ENCODE results near the gene TMEM151A. TPM values are rescaled to one million over a fixed set of nuclear protein-coding genes. Genes with fewer than 3 reads are reported as not detected.
"Not testable (repeated sequence)": the region's sequence is repeated elsewhere in the genome, so short reads cannot be mapped to it uniquely, and the experiment has no call there.

TMEM151A gene
- polyA plus RNA-seq (2013, experiment 1 of 4), result not detected
- 0.07 TPM for polyA plus RNA-seq (2013, experiment 2 of 4)
- 0.21 TPM for polyA plus RNA-seq (2013, experiment 3 of 4)
- polyA plus RNA-seq (2013, experiment 4 of 4), result 0.12 TPM

DNA sequence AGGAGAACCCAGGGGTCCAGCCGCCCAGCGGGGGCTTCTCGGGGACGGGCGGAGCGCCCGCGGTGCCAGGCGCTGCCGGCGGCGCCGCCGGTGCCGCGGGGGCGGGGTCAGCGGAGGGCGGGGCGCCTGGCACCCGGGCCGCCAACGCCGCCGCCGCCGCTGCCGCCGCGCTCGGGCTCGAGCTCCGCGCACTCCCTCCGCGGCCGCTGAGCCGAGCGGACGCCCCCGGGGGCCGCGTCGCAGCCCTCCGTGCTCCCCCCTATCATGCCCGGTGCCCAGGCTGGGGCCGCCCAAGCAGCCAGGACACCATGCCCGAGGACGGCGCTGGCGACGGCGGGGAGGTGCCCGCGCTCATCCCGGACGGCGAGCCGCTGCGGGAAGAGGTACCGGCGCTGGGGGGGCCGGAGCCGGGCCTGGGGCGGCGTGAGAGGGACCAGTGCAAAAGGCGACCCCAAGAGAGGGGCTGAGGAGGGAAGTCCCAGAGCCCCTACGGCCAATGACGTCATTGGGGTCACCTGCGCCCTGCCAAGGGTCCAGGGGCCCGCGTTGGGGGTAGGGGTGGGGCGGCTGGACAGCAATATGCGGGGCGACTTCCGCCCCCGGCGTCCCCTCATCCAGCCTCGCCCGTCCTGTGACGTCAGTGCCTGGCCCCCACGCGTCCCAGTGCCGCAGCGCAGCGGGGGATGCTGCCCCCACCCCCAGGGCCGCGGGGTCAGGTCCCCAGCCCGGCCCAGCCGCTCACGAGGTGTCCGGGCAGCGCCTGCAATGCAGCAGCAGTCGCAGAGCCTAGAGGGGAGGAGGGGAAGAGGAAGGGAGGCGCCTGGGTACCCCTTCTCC, at the start of gene TMEM151A:
TSS of gene TMEM151A (plus strand) at position 189 of the 837 bp plus-strand sequence. CDS start at position 309, 120 bp downstream.
- H3K9me3 ChIP-seq (ENCODE audit: control insufficient read depth, low read length), result no peaks in the 10 kb centered on the region
- H3K27ac ChIP-seq (ENCODE audit: insufficient read depth, low read depth, low read length, poor library complexity, severe bottlenecking), result no peak within 1 kb of the TSS
- peaks cover 12% of the 10 kb centered on the region for H3K4me1 ChIP-seq (ENCODE audit: control insufficient read depth, insufficient read depth, low read length)
- no peaks in the 10 kb centered on the region for H3K36me3 ChIP-seq (ENCODE audit: control insufficient read depth, insufficient read depth, low read length)
- 2 to 3% methylated on average over 95 of the region's 95 CpGs for WGBS, 2 experiments
- peaks cover 48% of the 10 kb centered on the region for H3K27me3 ChIP-seq (ENCODE audit: control insufficient read depth, insufficient read depth, low read length, poor library complexity, severe bottlenecking)
- H3K4me3 ChIP-seq (ENCODE audit: insufficient read depth, low read depth, low read length), result peak within 1 kb of the TSS; percentile 35

DNA sequence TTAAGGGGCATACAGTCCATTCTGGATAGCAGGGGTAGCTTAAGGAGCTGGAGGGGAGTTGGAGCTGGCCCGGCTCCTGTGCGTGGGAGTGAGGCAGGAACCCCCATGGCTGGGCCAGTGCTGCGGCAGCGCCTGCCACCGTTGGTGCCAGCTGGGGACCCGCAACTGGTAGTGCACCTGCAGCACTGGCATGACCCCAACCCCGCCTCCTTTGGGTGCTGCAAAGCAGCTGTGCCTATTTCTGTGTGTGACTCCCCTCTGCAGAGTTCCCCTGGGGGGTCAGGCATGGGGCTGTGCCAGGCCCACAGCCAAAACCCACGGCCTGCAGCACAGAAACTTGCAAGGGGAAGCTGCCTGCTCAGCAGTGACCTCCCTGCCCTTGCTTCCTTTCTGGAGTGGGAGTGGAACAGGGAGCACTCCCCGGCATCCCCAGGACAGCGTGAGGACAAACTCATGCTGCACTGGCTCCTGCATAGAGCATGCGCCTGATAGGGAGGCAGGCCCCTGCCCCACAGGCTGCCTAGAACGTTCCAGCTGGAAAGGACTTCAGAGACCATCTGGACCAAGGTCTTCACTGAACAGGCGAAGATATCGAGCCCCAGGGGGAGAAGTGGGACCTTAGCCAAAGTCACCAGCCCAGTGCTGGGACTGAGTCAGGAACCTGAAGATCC, 49.5 kb upstream of the TMEM151A start:
- H3K36me3 ChIP-seq (ENCODE audit: control insufficient read depth, insufficient read depth, low read length), result peaks cover 3% of the 10 kb centered on the region
- peaks cover 7% of the 10 kb centered on the region for H3K4me1 ChIP-seq (ENCODE audit: control insufficient read depth, insufficient read depth, low read length)
- 94% methylated on average over 14 of the region's 14 CpGs for WGBS, 2 experiments
- H3K9me3 ChIP-seq (ENCODE audit: control insufficient read depth, low read length), result no peaks in the 10 kb centered on the region
- H3K27ac ChIP-seq (ENCODE audit: insufficient read depth, low read depth, low read length, poor library complexity, severe bottlenecking), result no peak overlapping the region
- H3K4me3 ChIP-seq (ENCODE audit: insufficient read depth, low read depth, low read length), result no peak overlapping the region
- H3K27me3 ChIP-seq (ENCODE audit: control insufficient read depth, insufficient read depth, low read length, poor library complexity, severe bottlenecking), result no peaks in the 10 kb centered on the region

- H3K36me3 ChIP-seq (ENCODE audit: control insufficient read depth, insufficient read depth, low read length), result peaks cover under 1% of the 10 kb centered on the region
- WGBS, 2 experiments, result 89 to 90% methylated on average over 13 of the region's 13 CpGs
These were observed 47.7 kb upstream of the TMEM151A start for GRCh38 chr11:66243782-66244535.

GRCh38 chr11:66247295-66247694, 44.4 kb upstream of the TMEM151A start:
- H3K36me3 ChIP-seq (ENCODE audit: control insufficient read depth, insufficient read depth, low read length), result no peaks in the 10 kb centered on the region
- no peaks in the 10 kb centered on the region for H3K9me3 ChIP-seq (ENCODE audit: control insufficient read depth, low read length)
- WGBS, 2 experiments, result 92% methylated on average over 4 of the region's 4 CpGs
- no peaks in the 10 kb centered on the region for H3K27me3 ChIP-seq (ENCODE audit: control insufficient read depth, insufficient read depth, low read length, poor library complexity, severe bottlenecking)
- H3K27ac ChIP-seq (ENCODE audit: insufficient read depth, low read depth, low read length, poor library complexity, severe bottlenecking), result no peak overlapping the region
- H3K4me3 ChIP-seq (ENCODE audit: insufficient read depth, low read depth, low read length), result no peak overlapping the region
- no peaks in the 10 kb centered on the region for H3K4me1 ChIP-seq (ENCODE audit: control insufficient read depth, insufficient read depth, low read length)

More at GRCh38 chr11:66243782-66244535, 47.7 kb upstream of the TMEM151A start:
- Histone ChIP-seq H3K9me3 (ENCODE audit: control insufficient read depth, low read length) (no peaks in the 10 kb centered on the region), H3K4me1 (ENCODE audit: control insufficient read depth, insufficient read depth, low read length) (peaks cover 7% of the 10 kb centered on the region), H3K4me3 (ENCODE audit: insufficient read depth, low read depth, low read length) (no peak overlapping the region), H3K27me3 (ENCODE audit: control insufficient read depth, insufficient read depth, low read length, poor library complexity, severe bottlenecking) (no peaks in the 10 kb centered on the region), H3K27ac (ENCODE audit: insufficient read depth, low read depth, low read length, poor library complexity, severe bottlenecking) (no peak overlapping the region)

GRCh38 chr11:66247801-66248200, 43.9 kb upstream of the TMEM151A start:
- Histone ChIP-seq H3K27me3 (ENCODE audit: control insufficient read depth, insufficient read depth, low read length, poor library complexity, severe bottlenecking) (no peaks in the 10 kb centered on the region), H3K27ac (ENCODE audit: insufficient read depth, low read depth, low read length, poor library complexity, severe bottlenecking) (no peak overlapping the region), H3K9me3 (ENCODE audit: control insufficient read depth, low read length) (no peaks in the 10 kb centered on the region), H3K36me3 (ENCODE audit: control insufficient read depth, insufficient read depth, low read length) (no peaks in the 10 kb centered on the region), H3K4me3 (ENCODE audit: insufficient read depth, low read depth, low read length) (no peak overlapping the region), H3K4me1 (ENCODE audit: control insufficient read depth, insufficient read depth, low read length) (no peaks in the 10 kb centered on the region)
- WGBS, 2 experiments, result 87 to 97% methylated on average over 2 of the region's 3 CpGs

DNA sequence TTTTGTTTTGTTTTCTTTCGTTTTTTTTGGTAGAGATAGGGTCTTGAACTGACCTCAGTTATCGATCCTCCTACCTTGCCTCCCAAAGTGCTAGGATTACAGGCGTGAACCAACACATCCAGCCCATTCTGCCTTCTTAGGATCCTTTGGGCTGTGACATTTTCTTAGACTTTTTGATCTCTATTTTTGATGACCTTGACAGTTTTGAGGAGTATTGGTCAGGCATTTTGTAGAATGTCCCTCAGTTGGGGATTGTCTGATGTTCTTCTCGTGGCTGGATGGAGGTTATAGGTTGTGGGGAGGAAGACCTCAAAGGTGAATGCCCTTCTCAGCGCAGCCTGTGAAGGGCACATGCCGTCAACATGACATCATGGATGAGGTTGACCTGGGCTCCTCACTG, 42.8 kb upstream of the TMEM151A start:
- Histone ChIP-seq H3K27me3 (ENCODE audit: control insufficient read depth, insufficient read depth, low read length, poor library complexity, severe bottlenecking) (no peaks in the 10 kb centered on the region), H3K9me3 (ENCODE audit: control insufficient read depth, low read length) (no peaks in the 10 kb centered on the region), H3K27ac (ENCODE audit: insufficient read depth, low read depth, low read length, poor library complexity, severe bottlenecking) (no peak overlapping the region), H3K4me3 (ENCODE audit: insufficient read depth, low read depth, low read length) (no peak overlapping the region), H3K36me3 (ENCODE audit: control insufficient read depth, insufficient read depth, low read length) (no peaks in the 10 kb centered on the region), H3K4me1 (ENCODE audit: control insufficient read depth, insufficient read depth, low read length) (no peaks in the 10 kb centered on the region)
- WGBS, 2 experiments, result 88 to 90% methylated on average over 6 of the region's 6 CpGs

GRCh38 chr11:66251809-66252208, 39.9 kb upstream of the TMEM151A start:
- H3K4me1 ChIP-seq (ENCODE audit: control insufficient read depth, insufficient read depth, low read length), result no peaks in the 10 kb centered on the region
- no peaks in the 10 kb centered on the region for H3K36me3 ChIP-seq (ENCODE audit: control insufficient read depth, insufficient read depth, low read length)
- no peaks in the 10 kb centered on the region for H3K27me3 ChIP-seq (ENCODE audit: control insufficient read depth, insufficient read depth, low read length, poor library complexity, severe bottlenecking)
- no peaks in the 10 kb centered on the region for H3K9me3 ChIP-seq (ENCODE audit: control insufficient read depth, low read length)
- no peak overlapping the region for H3K27ac ChIP-seq (ENCODE audit: insufficient read depth, low read depth, low read length, poor library complexity, severe bottlenecking)
- H3K4me3 ChIP-seq (ENCODE audit: insufficient read depth, low read depth, low read length), result no peak overlapping the region
- WGBS, 2 experiments, result 89 to 92% methylated on average over 7 of the region's 7 CpGs

DNA sequence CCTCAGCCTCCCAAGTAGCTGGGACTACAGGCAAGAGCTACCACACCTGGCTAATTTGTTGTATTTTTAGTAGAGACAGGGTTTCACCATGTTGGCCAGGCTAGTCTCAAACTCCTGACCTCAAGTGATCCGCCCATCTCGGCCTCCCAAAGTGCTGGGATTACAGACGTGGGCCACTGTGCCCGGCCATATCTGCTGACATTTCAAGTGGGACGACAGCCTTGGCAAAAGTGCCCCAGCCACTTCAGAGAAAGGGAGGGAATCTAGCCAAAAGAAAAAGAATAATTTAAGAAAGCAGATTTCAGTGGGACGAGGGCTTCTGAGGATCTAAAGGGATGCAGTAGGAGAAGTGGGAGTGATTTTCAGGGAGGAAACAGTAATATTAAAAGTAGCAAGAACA, 38.6 kb upstream of the TMEM151A start:
- not testable (repeated sequence) for H3K27me3 ChIP-seq (ENCODE audit: control insufficient read depth, insufficient read depth, low read length, poor library complexity, severe bottlenecking); H3K4me1 ChIP-seq (ENCODE audit: control insufficient read depth, insufficient read depth, low read length); H3K27ac ChIP-seq (ENCODE audit: insufficient read depth, low read depth, low read length, poor library complexity, severe bottlenecking); H3K36me3 ChIP-seq (ENCODE audit: control insufficient read depth, insufficient read depth, low read length); H3K4me3 ChIP-seq (ENCODE audit: insufficient read depth, low read depth, low read length); H3K9me3 ChIP-seq (ENCODE audit: control insufficient read depth, low read length)
- WGBS, 2 experiments, result 89% methylated on average over 6 of the region's 6 CpGs

DNA sequence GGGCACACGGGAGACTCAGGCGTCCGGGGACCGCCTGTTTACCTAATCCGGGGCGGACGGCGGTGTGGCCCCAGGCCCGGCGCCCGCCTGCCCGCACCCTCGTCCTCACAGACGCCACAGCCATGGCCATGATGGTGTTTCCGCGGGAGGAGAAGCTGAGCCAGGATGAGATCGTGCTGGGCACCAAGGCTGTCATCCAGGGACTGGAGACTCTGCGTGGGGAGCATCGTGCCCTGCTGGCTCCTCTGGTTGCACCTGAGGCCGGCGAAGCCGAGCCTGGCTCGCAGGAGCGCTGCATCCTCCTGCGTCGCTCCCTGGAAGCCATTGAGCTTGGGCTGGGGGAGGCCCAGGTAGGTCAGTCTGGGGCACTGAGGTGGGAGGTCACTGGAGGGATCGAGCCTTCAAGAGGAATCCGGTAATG, 33.2 kb upstream of the TMEM151A start:
- H3K36me3 ChIP-seq (ENCODE audit: control insufficient read depth, insufficient read depth, low read length), result peaks cover 17% of the 10 kb centered on the region
- 9 to 10% methylated on average over 28 of the region's 28 CpGs for WGBS, 2 experiments
- peak overlapping the region; percentile 90 for H3K4me3 ChIP-seq (ENCODE audit: insufficient read depth, low read depth, low read length)
- no peak overlapping the region for H3K27ac ChIP-seq (ENCODE audit: insufficient read depth, low read depth, low read length, poor library complexity, severe bottlenecking)
- no peaks in the 10 kb centered on the region for H3K4me1 ChIP-seq (ENCODE audit: control insufficient read depth, insufficient read depth, low read length)
- H3K27me3 ChIP-seq (ENCODE audit: control insufficient read depth, insufficient read depth, low read length, poor library complexity, severe bottlenecking), result no peaks in the 10 kb centered on the region
- H3K9me3 ChIP-seq (ENCODE audit: control insufficient read depth, low read length), result no peaks in the 10 kb centered on the region

GRCh38 chr11:66259225-66259624, 32.5 kb upstream of the TMEM151A start:
- Histone ChIP-seq H3K36me3 (ENCODE audit: control insufficient read depth, insufficient read depth, low read length) (peaks cover 24% of the 10 kb centered on the region), H3K4me3 (ENCODE audit: insufficient read depth, low read depth, low read length) (no peak overlapping the region)

More at GRCh38 chr11:66259225-66259624, 32.5 kb upstream of the TMEM151A start:
- Histone ChIP-seq H3K27me3 (ENCODE audit: control insufficient read depth, insufficient read depth, low read length, poor library complexity, severe bottlenecking) (no peaks in the 10 kb centered on the region), H3K9me3 (ENCODE audit: control insufficient read depth, low read length) (no peaks in the 10 kb centered on the region), H3K4me1 (ENCODE audit: control insufficient read depth, insufficient read depth, low read length) (no peaks in the 10 kb centered on the region), H3K27ac (ENCODE audit: insufficient read depth, low read depth, low read length, poor library complexity, severe bottlenecking) (no peak overlapping the region)
- 97 to 99% methylated on average over 2 of the region's 2 CpGs for WGBS, 2 experiments
